ENCODE measurements around the gene ALDH1A2. TPM values are rescaled to one million over a fixed set of nuclear protein-coding genes. Genes with fewer than 3 reads are reported as not detected.
A peak's percentile ranks its signal among the peaks of the same experiment; 100 is the strongest.

ALDH1A2 gene
- total RNA-seq, 1 donor from 2014 or later = 49.4 TPM

DNA sequence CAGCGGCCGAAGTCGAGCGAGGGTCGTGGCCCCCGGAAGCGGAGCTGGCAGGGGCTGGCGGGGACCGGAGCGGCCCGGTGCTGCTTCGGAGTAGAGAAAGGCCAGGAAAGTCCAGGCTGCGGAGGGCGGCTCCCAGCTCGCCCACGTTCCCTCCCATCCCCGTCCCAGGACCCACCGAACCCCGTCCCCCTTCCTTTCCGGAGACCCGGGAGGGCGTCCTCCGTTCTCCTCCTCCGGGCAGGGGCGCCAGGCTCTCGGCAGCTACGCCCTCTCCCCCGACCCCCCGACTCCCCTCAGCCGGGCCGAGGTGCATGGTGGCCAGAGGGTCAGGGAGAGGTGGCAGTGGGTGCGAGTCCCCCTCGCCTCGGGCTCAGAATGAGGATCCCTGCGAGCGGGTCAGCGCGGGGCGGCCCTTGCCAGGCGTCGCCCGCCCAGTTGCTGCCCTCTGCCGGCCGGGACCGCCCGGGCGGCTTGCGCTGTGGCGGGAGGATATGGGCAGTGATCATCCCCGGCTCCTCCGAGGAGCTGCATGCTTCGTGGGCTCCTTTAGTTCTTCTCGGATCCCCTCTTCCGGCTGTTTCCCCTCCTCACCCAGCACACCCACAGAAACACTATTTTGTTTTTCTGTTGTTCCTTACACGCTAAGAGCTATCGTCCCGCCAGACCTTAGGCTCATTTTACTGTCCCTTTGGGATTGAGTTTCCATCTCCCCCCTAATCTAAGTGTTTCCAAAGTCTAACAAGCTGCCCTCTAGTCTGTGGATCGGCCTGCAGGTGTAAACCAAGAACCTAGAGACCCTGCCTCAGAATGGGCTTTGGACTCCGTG, 744 bp upstream of the ALDH1A2 start:
- TF ChIP-seq, protein P1, sequence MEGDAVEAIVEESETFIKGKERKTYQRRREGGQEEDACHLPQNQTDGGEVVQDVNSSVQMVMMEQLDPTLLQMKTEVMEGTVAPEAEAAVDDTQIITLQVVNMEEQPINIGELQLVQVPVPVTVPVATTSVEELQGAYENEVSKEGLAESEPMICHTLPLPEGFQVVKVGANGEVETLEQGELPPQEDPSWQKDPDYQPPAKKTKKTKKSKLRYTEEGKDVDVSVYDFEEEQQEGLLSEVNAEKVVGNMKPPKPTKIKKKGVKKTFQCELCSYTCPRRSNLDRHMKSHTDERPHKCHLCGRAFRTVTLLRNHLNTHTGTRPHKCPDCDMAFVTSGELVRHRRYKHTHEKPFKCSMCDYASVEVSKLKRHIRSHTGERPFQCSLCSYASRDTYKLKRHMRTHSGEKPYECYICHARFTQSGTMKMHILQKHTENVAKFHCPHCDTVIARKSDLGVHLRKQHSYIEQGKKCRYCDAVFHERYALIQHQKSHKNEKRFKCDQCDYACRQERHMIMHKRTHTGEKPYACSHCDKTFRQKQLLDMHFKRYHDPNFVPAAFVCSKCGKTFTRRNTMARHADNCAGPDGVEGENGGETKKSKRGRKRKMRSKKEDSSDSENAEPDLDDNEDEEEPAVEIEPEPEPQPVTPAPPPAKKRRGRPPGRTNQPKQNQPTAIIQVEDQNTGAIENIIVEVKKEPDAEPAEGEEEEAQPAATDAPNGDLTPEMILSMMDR (IDR thresholded peaks at IDR 0.05) = peak; percentile 90
- peaks cover 57% of the 10 kb centered on the region for H3K27me3 ChIP-seq (ENCODE audit: low read depth)
- peak overlapping the region; percentile 62 for H3K4me3 ChIP-seq
- intact Hi-C loops (cut with DNase I) = loop anchor here (10.0 kb wide), 1 partner anchor 201 kb away; no protein-coding TSS in a partner anchor
- H3K36me3 ChIP-seq = no peaks in the 10 kb centered on the region
- H3K27ac ChIP-seq = no peak overlapping the region
- no peaks in the 10 kb centered on the region for H3K9me3 ChIP-seq
- H3K4me1 ChIP-seq = peaks cover 18% of the 10 kb centered on the region
- DNase-seq (peak; percentile 81), ATAC-seq (peak; percentile 97)

DNA sequence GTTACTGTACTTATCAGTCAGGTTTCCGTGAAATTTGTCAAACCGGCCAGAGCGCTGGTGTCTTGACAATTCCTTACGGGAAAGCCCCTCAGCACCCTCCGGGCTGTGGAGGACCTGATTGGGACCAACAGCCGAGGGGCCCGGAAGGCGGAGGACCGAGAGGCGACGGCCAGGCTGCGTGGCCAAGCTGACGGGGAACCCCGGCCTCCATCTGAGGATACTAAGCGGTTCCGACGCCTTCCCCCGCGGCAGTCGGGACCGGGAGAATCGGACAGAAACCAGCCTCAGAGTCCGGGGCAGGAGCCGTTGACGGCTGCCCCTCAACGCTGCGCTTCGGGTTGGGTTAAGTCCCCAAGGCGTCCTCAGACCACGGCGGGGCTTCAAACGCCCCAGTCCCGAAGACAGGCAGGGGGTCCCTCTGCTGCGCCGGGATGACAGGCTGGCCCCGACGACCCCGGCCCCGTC, 499 bp downstream of the ALDH1A2 start:
- intact Hi-C loops (cut with DNase I) = loop anchor here (10.0 kb wide), 1 partner anchor 200 kb away; no protein-coding TSS in a partner anchor
- peak overlapping the region; percentile 62 for H3K4me3 ChIP-seq
- H3K9me3 ChIP-seq = no peaks in the 10 kb centered on the region
- peak; percentile 49 for DNase-seq
- H3K36me3 ChIP-seq = no peaks in the 10 kb centered on the region
- peaks cover 65% of the 10 kb centered on the region for H3K27me3 ChIP-seq (ENCODE audit: low read depth)
- H3K4me1 ChIP-seq = peaks cover 18% of the 10 kb centered on the region
- TF ChIP-seq, protein P1 (IDR thresholded peaks at IDR 0.05) = no peak
- peak in 1 of 2 donors; percentile 18 for ATAC-seq
- peak overlapping the region; percentile 66 for H3K27ac ChIP-seq

- intact Hi-C loops (cut with DNase I) = loop anchor here (10.0 kb wide), 1 partner anchor 200 kb away; no protein-coding TSS in a partner anchor
- H3K4me1 ChIP-seq = peaks cover 18% of the 10 kb centered on the region
- DNase-seq (no peak), ATAC-seq (no peak)
- no peaks in the 10 kb centered on the region for H3K36me3 ChIP-seq
- H3K27ac ChIP-seq = peak overlapping the region; percentile 66
- H3K27me3 ChIP-seq (ENCODE audit: low read depth) = peaks cover 71% of the 10 kb centered on the region
- H3K9me3 ChIP-seq = no peaks in the 10 kb centered on the region
- peak overlapping the region; percentile 62 for H3K4me3 ChIP-seq
- TF ChIP-seq, protein P1 (IDR thresholded peaks at IDR 0.05) = no peak
These were observed 1.2 kb downstream of the ALDH1A2 start for GRCh38 chr15:58064082-58064979.

GRCh38 chr15:58063614-58064013, 1.9 kb downstream of the ALDH1A2 start:
- H3K9me3 ChIP-seq = no peaks in the 10 kb centered on the region
- no peaks in the 10 kb centered on the region for H3K36me3 ChIP-seq
- TF ChIP-seq, protein P1 (IDR thresholded peaks at IDR 0.05) = no peak
- H3K27me3 ChIP-seq (ENCODE audit: low read depth) = peaks cover 71% of the 10 kb centered on the region
- intact Hi-C loops (cut with DNase I) = loop anchor here (10.0 kb wide), 1 partner anchor 199 kb away; no protein-coding TSS in a partner anchor
- ATAC-seq (no peak), DNase-seq (no peak)
- peak overlapping the region; percentile 62 for H3K4me3 ChIP-seq
- no peak overlapping the region for H3K27ac ChIP-seq
- H3K4me1 ChIP-seq = peaks cover 18% of the 10 kb centered on the region

GRCh38 chr15:58062983-58063382, 2.5 kb downstream of the ALDH1A2 start:
- no peak overlapping the region for H3K27ac ChIP-seq
- no peaks in the 10 kb centered on the region for H3K36me3 ChIP-seq
- peaks cover 71% of the 10 kb centered on the region for H3K27me3 ChIP-seq (ENCODE audit: low read depth)
- no peak for DNase-seq
- no peaks in the 10 kb centered on the region for H3K9me3 ChIP-seq
- no peak for ATAC-seq
- H3K4me1 ChIP-seq = peaks cover 18% of the 10 kb centered on the region
- TF ChIP-seq, protein P1 (IDR thresholded peaks at IDR 0.05) = no peak
- no peak overlapping the region for H3K4me3 ChIP-seq
- intact Hi-C loops (cut with DNase I) = loop anchor here (10.0 kb wide), 1 partner anchor 198 kb away; no protein-coding TSS in a partner anchor

All from lower lobe of right lung (tissue), 2 donors.